ENCODE measurements around the gene ENTREP3.

- no peak for TF ChIP-seq EZH2 (IDR thresholded peaks at IDR 0.05; ENCODE audit: insufficient read depth, low read length)
- TF ChIP-seq, protein P1, sequence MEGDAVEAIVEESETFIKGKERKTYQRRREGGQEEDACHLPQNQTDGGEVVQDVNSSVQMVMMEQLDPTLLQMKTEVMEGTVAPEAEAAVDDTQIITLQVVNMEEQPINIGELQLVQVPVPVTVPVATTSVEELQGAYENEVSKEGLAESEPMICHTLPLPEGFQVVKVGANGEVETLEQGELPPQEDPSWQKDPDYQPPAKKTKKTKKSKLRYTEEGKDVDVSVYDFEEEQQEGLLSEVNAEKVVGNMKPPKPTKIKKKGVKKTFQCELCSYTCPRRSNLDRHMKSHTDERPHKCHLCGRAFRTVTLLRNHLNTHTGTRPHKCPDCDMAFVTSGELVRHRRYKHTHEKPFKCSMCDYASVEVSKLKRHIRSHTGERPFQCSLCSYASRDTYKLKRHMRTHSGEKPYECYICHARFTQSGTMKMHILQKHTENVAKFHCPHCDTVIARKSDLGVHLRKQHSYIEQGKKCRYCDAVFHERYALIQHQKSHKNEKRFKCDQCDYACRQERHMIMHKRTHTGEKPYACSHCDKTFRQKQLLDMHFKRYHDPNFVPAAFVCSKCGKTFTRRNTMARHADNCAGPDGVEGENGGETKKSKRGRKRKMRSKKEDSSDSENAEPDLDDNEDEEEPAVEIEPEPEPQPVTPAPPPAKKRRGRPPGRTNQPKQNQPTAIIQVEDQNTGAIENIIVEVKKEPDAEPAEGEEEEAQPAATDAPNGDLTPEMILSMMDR (IDR thresholded peaks at IDR 0.05; ENCODE audit: insufficient read depth, low read depth, low read length): no peak
These were observed 44.7 kb upstream of the ENTREP3 start for GRCh38 chr1:155300024-155300423.

Data from astrocyte (in vitro differentiated cells and primary cell).